ENCODE results near the gene SIGLEC11. TPM values are rescaled to one million over a fixed set of nuclear protein-coding genes. Genes with fewer than 3 reads are reported as not detected.

The SIGLEC11 gene
- total RNA-seq, 1 donor from 2014 or later, result not detected

GRCh38 chr19:49954933-49955332 is 6.0 kb downstream of the SIGLEC11 start:
- DNase-seq (ENCODE audit: low read depth) (peak; percentile 18), FAIRE-seq (no peak)
- H3K4me3 ChIP-seq (ENCODE audit: low read depth, low read length), result no peak overlapping the region
- H3K27me3 ChIP-seq (ENCODE audit: control insufficient read depth, insufficient read depth, low read length), result no peaks in the 10 kb centered on the region
- no peaks in the 10 kb centered on the region for H3K36me3 ChIP-seq (ENCODE audit: control insufficient read depth, insufficient read depth, low read length)
- no peak for TF ChIP-seq CTCF (IDR thresholded peaks at IDR 0.05; ENCODE audit: insufficient read depth, low read length, severe bottlenecking)

- Histone ChIP-seq H3K4me3 (ENCODE audit: low read depth, low read length) (no peak overlapping the region), H3K36me3 (ENCODE audit: control insufficient read depth, insufficient read depth, low read length) (no peaks in the 10 kb centered on the region), H3K27me3 (ENCODE audit: control insufficient read depth, insufficient read depth, low read length) (no peaks in the 10 kb centered on the region)
- DNase-seq (ENCODE audit: low read depth), result peak; percentile 49
- TF ChIP-seq CTCF (IDR thresholded peaks at IDR 0.05; ENCODE audit: insufficient read depth, low read length, severe bottlenecking), result no peak
- no peak for FAIRE-seq
These were observed 6.7 kb downstream of the SIGLEC11 start for GRCh38 chr19:49954092-49954829.

GRCh38 chr19:49953416-49953815 is 7.6 kb downstream of the SIGLEC11 start:
- TF ChIP-seq CTCF (IDR thresholded peaks at IDR 0.05; ENCODE audit: insufficient read depth, low read length, severe bottlenecking), result no peak
- FAIRE-seq, result no peak
- no peak for DNase-seq (ENCODE audit: low read depth)
- Histone ChIP-seq H3K4me3 (ENCODE audit: low read depth, low read length) (no peak overlapping the region), H3K27me3 (ENCODE audit: control insufficient read depth, insufficient read depth, low read length) (no peaks in the 10 kb centered on the region), H3K36me3 (ENCODE audit: control insufficient read depth, insufficient read depth, low read length) (no peaks in the 10 kb centered on the region)

- no peak for FAIRE-seq
- no peak for TF ChIP-seq CTCF (IDR thresholded peaks at IDR 0.05; ENCODE audit: insufficient read depth, low read length, severe bottlenecking)
- Histone ChIP-seq H3K27me3 (ENCODE audit: control insufficient read depth, insufficient read depth, low read length) (no peaks in the 10 kb centered on the region), H3K4me3 (ENCODE audit: low read depth, low read length) (no peak overlapping the region), H3K36me3 (ENCODE audit: control insufficient read depth, insufficient read depth, low read length) (no peaks in the 10 kb centered on the region)
- no peak for DNase-seq (ENCODE audit: low read depth)
These were observed 8.1 kb downstream of the SIGLEC11 start for GRCh38 chr19:49952906-49953305.

GRCh38 chr19:49952479-49952836 is 8.5 kb downstream of the SIGLEC11 start:
- Histone ChIP-seq H3K36me3 (ENCODE audit: control insufficient read depth, insufficient read depth, low read length) (no peaks in the 10 kb centered on the region), H3K4me3 (ENCODE audit: low read depth, low read length) (no peak overlapping the region), H3K27me3 (ENCODE audit: control insufficient read depth, insufficient read depth, low read length) (no peaks in the 10 kb centered on the region)
- FAIRE-seq, result no peak
- TF ChIP-seq CTCF (IDR thresholded peaks at IDR 0.05; ENCODE audit: insufficient read depth, low read length, severe bottlenecking), result no peak
- DNase-seq (ENCODE audit: low read depth), result no peak
